COLO668 (cell line): Measurements from ENCODE around the gene KRTAP10-9.
"Not testable (repeated sequence)": the region's sequence is repeated elsewhere in the genome, so short reads cannot be mapped to it uniquely, and the experiment has no call there.

Source experiments
- DNase-seq: peaks from one replicate; lab custom pipeline; 2025; ENCODE audit not compliant: unreplicated experiment; lab: John Stamatoyannopoulos, UW

The KRTAP10-9 gene

GRCh38 chr21:44658913-44659595 is 32.2 kb downstream of the KRTAP10-9 start:
- no peak for DNase-seq

- DNase-seq: not testable (repeated sequence)
Measured at GRCh38 chr21:44661567-44661966, 34.7 kb downstream of the KRTAP10-9 start.

GRCh38 chr21:44664691-44665090 is 37.8 kb downstream of the KRTAP10-9 start:
- DNase-seq: no peak

- no peak for DNase-seq
Measured at GRCh38 chr21:44666401-44667320, 39.8 kb downstream of the KRTAP10-9 start, which contains the start of gene KRTAP12-2. KRTAP12-2 (minus strand) TSS chr21:44666927; CDS start chr21:44666886, 41 bp downstream.

- DNase-seq: no peak
Measured at GRCh38 chr21:44667612-44668011, 40.7 kb downstream of the KRTAP10-9 start.

- no peak for DNase-seq
Measured at GRCh38 chr21:44670642-44671432, 43.9 kb downstream of the KRTAP10-9 start.

GRCh38 chr21:44671911-44672310 is 45.0 kb downstream of the KRTAP10-9 start:
- DNase-seq: no peak

- no peak for DNase-seq
Measured at GRCh38 chr21:44677881-44678280, 51.0 kb downstream of the KRTAP10-9 start.
